Right lobe of liver (tissue), 4 donors: ENCODE measurements around the gene E2F7.

Experiments
- POLR2A ChIP-seq: fragments of 450-650 bp; IDR thresholded peaks from one replicate; pipeline ENCODE4 v1.6.1; 2017; ENCODE audit warnings: antibody characterized with exemption, mild to moderate bottlenecking
- TF ChIP-seq, protein P1 (sequence below), 4 donors: fragments of 200-600 bp in 3 of 4; fragments of 450-650 bp in 1 of 4; IDR thresholded peaks; one replicate each; pipeline versions ENCODE4 v1.5.1 to v1.8.0; 2016 to 2022; ENCODE audit warnings: antibody characterized with exemption in 4 of 4, mild to moderate bottlenecking in 2 of 4
- donor health status: DM: no; HTN: no; CAD: no.
- donor health status: DM: no; HTN: no; CAD: no.
- donor health status: DM: no; HTN: yes; CAD: no.

DNA sequence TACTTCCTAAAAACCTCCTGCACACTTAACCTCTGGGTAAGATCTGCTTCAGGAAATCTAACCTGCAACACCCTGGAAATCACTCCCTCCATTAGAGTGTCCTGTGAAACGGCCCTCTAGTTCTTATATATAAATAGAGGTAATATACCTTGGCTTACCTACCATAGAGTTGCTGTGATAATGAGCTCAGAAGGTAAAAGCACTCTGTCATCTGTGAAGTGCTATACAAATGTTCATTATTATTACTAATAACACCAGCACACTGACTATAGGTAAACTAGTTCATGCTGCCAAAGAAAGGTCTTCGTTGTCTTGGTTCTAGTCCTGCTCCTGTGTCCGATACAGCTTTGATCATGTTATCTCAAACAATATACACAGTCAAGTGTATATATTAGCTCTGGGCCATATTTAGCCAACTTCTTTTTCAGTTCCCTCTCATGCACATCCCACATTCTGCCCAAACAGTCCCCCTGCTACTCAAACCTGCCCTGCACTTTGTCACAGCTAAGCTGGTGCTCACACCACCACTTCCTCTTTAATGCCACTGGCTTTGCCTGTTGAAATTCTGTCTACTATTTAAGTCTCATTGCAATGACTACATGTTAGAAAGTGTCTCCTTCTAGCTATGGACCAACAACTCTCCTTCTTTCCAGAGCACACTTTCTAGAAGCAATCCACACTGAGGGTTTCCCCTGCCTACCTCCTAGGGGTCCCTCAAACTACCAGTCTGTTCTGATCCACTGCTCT is 5.1 kb downstream of the E2F7 start:
- TF ChIP-seq POLR2A: no peak
- TF ChIP-seq, protein P1, sequence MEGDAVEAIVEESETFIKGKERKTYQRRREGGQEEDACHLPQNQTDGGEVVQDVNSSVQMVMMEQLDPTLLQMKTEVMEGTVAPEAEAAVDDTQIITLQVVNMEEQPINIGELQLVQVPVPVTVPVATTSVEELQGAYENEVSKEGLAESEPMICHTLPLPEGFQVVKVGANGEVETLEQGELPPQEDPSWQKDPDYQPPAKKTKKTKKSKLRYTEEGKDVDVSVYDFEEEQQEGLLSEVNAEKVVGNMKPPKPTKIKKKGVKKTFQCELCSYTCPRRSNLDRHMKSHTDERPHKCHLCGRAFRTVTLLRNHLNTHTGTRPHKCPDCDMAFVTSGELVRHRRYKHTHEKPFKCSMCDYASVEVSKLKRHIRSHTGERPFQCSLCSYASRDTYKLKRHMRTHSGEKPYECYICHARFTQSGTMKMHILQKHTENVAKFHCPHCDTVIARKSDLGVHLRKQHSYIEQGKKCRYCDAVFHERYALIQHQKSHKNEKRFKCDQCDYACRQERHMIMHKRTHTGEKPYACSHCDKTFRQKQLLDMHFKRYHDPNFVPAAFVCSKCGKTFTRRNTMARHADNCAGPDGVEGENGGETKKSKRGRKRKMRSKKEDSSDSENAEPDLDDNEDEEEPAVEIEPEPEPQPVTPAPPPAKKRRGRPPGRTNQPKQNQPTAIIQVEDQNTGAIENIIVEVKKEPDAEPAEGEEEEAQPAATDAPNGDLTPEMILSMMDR (IDR thresholded peaks at IDR 0.05): no peak
